ENCODE measurements around the gene SLIT3.

SLIT3 gene

DNA sequence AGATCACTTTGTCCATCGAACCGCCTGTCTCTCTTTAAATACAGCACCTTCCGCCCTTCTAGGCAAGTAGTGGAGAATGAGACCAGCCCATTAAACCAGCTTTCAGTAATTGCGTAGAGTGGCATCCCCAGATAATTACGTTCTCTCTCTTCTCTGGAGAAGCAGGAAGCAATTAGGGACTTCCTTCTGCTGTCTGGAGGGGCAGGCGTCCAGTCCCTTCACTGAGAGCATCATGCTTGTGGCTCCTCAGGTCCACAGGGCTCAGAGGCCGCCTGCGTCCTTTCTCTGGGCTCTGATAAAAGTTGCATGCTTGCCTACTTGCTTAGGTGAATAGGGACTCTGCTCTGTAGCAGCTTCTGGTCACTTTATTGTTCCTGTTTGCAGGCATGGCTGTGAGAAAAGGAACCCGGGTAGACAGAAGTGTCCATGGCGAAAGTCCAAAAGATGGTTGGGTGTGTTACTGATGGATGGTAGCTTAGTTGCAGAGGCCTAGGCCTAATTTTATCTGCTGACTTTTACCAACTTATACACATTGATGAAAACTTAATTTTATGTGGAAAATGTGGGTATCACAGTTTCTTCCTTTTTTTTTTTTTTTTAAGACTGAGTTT lies 422.7 kb downstream of the SLIT3 start:
- no peak for DNase-seq

DNA sequence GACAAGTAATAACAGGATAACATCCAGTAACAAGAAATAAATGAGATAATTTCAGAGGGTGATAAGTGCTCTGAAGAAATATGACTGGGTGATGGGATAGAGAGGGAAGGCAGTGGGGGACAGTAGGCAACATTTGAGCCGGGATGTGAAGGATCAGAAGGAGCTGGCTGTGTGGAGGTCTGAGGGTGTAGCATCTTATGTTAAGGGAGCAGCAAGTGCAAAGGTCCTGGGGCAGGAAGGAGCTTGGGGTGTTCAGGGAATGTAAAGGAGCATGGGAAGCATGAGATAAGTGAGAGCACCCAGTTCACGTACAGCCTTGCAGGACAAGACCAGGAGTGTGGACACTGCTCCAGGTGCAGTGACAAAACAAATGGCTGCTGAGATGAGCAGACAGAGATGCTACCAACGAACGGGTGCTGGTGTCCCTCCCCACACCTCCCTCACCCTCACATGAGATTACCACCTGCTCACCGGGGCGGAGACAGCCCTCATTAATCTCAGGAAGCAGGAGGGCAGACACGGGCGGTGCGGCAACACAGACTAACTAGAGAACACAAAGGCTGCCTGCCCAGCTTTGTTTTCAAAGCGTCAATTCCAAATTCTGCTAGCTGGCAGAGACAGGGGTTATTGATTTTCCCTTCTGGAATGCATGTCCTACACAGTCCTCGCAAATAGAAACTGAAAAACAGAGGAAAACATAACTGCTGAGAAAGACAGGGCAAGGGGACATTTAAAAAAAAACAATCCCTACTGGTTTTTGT lies 423.6 kb downstream of the SLIT3 start:
- DNase-seq, result no peak

DNA sequence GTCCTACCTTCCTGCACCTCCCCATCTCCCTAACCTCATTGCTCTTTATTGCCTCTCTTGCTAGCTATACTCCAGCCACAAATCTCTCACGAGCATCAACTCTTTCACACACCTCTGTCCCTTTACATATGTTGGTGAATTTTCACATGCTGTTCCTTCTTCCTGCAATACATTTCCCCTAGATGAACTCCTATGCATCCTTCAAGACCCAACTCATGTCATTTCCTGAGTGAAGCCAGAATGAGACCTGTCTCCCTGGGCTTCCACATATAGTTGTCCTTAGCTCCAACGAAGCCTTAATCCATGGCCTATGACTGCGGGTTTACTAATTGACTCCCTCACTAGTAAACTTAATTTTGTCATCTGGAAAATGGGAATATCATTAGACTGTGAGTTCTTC lies 424.5 kb downstream of the SLIT3 start:
- no peak for DNase-seq

DNA sequence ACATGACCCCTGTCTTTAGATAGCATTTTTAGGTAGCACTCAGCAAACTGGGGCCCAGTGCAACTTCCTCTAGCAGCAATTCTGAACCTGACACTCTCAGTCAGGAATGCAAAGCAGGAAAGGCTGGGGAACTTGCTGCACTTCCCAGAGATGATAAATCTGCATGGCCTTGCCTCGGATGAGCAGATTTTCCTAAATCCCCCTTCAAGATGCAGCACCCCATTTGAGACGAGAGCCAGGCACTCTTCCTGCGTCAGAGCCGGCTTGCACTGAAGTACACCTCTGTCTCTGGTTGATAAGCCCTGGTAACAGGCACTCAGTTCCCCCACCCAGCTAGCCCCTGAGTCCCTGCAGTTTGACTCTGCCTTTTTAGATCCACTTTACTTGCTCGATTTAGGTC lies 425.1 kb downstream of the SLIT3 start:
- no peak for DNase-seq

DNA sequence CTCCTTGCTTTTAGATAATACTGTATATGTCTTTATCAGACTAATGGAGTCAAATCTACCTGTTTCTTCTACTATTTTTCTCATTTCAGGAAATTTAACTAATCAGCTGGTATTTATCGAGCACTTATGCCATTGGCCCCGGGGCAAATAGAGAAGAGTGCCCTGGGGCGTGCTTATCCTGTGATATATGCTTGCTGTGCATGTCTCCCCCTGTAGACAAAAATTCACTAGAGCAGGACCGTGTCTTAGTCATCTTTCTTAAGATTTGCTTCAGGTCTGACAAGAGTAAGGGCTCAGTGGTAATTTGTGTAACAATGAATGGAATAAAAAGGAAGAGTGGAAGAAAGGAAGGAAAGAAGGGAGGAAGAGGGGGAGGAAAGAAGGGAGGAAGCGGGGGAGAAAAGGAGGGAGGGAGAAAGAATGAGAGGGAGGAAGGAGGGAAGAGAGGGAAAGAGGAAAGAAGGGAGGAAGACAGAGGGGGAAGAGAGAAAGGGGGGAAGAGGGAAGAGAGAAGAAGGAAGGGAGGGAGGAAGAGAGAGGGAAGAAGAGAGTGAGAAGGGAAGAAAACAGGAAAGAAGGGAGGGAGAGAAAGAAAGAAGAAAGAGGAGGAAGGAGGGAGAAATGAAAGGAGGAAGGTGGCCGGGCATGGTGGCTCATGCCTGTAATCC lies 426.1 kb downstream of the SLIT3 start:
- DNase-seq, result no peak

DNA sequence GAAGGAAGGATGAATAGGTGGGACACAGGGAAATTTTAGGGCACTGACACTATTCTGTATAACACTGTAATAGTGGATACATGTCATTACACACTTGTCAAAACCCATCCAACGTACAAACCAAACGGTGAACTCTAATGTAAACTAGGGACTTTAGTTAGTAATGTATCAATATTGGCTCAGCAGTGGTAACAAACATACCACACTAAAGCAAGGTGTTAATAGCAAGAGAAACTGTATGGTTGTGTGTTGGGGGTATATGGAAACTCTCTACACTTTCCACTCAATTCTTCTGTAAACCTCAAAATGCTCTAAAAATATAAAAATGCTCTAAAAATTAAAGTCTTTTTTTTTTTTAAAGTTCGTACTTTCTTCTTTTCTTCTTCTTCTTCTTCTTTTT lies 428.7 kb downstream of the SLIT3 start:
- no peak for DNase-seq

DNA sequence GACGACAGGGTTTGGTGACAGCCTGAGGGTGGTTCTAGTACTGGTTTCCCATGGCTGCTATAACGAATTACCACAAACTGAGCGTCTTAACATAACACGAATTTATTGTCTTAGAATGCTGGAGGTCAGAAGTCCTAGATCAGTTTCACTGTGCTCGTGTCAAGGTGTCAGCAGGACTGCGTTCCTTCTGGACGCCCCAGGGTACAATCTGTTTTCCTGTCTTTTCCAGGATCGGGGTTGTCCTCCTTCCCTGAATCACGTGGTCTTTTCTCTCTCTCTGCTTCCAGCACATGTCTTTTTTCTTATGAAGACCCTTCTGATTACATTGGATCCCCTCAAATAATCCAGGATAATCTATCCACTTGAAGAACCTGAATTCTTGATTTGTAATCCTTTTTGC lies 430.0 kb downstream of the SLIT3 start:
- no peak for DNase-seq

DNA sequence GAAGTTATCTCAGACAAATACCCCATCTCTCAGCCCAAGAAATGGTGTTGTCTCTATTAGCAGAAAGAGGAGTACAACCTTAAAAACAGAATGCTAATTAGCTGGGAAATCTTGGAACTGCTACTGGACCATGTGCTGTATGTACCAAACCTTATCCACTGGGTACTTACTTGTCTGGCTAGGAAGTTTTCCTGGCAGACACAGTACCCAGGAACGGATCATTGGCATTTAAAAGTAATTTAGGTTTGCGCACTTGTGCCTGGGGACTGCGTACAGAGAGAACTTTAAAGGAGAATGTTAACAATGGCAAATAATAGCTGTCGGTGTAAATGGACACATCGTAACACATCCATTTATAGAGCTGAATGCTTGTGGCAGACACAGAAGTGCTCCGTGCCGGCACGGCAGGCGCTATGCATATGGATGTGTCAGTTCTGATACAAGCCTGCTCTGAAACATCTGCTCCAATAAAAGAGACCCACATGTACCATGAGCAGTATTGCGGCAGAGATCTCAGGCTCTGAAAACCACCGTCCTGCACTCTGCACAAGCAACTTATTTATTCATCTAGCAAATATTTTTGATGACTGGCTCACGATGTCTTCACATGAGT lies 431.2 kb downstream of the SLIT3 start:
- DNase-seq, result no peak

DNA sequence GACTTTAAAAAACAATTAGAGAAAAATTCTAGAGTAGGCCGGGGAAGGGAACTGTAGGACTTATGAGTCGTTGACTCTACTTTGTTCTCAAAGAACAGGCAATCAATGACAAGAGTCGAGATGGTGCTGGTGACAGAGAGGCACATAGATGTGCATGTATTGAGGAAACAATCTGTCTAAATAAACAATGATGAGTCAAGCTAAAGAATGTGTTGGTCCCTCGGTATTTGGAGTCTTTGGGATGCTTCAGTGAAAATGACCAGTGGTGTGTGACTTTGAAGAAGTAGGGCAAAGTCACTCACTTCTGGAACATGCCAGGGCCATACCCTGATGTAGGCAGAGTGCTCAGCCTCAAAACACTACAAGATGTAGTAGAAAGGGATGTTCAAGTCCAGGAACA lies 433.7 kb downstream of the SLIT3 start:
- no peak for DNase-seq

DNA sequence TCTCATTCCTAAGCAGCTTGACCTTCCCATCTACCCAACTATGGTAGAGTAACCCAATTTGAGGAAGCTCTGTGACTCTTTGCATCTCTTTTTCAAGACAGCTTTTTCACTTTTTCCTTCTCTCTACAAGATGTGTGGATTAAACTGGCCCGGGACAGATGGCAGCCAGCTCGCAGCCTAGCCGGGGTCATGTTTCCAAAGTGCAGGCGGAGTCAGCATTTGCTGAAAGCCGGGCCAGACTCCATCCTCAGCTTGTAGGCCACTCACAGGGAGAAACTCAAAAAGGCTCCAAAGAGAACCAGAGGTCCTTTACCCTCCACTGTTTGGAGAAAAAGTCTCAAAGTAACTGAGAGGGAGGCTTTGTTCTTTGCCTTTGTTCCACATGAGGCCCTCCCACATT lies 435.0 kb downstream of the SLIT3 start:
- DNase-seq, result no peak

DNA sequence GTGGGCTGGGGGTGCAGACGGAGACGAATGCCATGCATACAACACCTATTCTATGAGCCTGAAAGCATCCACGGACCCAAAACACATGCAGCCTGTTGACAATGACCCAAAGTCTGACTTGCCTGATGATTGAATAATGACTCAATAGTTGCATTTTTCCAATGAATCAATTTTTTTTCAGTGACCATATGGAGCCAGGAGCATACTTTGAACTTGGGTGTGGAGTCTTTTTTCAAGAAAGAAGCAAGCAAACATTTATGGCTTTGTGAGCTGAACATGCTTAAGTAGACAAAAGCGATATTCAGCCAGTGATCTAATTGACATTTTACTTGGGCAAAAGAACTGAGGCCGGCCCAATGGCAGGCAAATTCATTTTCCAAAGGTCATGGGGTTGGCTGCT lies 437.9 kb downstream of the SLIT3 start:
- no peak for DNase-seq

DNA sequence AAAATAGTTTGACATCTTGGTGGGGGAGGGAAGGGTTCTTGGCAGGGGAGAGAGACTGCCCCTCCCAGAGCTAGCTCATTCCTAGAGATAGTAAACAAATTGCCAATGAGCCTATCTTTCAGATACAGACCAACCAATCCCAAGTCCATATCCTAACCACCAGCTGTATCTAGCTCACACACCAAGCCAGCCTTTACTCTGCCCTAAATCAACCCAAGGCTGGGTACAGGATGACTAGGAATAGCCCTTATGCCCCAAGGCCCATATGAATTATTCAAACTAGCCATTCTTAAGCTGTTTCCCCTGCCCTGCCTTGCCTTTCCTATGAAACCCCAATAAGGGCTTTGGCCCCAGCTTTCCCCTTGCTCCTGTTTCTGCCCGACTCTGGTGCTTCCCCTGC lies 440.4 kb downstream of the SLIT3 start:
- no peak for DNase-seq

DNA sequence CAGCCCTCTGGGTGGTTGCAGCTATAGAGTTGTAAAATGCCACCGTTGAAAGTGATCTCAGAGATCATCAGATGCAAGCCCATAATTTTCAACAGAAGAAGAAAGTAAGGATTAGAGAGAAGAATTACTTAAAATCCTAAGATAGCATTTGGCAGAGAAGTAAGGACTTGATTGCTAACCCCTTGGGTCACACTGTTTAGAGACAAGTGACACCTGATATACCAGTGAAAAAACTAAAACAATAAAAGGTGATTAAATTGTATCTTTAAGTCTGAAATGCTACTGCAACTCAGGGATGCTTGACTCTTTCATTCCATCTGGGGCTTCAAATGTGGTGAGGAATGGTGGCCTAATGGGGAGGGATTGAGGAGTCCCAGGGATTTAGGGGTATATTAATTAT lies 440.9 kb downstream of the SLIT3 start:
- DNase-seq, result no peak

DNA sequence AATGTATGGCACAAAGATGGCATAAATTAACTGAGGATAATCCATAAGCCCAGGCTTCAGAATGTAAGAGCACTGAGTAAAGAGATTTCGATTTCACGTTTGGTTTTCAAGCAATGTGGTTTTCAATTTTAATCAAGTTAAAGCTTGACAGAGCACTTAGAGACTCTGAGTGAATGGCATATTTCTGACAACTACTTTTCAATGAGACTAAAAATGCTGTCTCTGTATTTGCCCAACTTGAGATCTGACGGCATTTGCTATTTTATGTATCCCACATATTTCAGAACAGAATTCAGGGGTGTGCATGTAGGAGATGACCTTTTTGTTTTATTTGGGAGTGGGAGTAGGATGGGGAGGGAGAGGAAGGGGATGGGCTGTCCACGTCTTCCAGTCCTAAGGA lies 441.5 kb downstream of the SLIT3 start:
- no peak for DNase-seq

DNA sequence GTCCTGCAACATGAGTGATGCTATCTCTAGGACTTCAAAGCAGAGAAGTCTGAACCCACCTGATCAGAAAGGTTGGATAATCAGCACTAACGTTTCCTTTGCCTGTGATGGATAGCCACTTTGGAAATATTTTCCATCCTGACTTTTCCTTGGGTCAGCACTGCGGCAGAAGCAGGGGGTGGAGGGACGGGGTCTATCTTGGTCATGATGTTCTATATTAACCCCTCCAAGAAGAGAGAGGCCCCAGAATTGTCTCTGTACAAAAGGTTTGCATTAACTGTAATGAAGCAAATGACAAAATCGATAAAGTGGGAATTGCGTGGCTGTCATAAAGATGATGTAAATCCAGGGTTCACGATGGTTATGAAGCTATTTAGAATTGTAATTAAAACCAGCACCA lies 441.9 kb downstream of the SLIT3 start:
- DNase-seq, result no peak

DNA sequence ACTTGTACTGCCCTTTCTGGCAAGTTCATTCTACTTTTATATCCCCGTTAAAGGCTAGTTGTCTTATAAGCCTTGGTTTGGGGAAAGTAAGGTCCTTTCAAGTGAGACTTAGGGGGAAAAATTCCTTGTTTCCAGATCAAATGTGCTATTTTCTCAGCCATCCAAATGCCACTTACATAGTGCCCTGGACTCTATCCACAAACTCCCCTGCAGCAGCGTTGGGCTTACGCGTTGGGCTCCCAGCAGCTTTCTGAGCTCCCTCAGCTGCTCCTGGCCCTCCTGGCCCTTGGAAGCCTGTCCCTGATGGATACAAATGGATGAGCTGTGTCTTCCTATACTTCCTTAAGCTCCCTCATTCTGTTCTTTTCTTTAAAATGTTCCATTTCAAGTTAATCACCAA lies 442.6 kb downstream of the SLIT3 start:
- no peak for DNase-seq

DNA sequence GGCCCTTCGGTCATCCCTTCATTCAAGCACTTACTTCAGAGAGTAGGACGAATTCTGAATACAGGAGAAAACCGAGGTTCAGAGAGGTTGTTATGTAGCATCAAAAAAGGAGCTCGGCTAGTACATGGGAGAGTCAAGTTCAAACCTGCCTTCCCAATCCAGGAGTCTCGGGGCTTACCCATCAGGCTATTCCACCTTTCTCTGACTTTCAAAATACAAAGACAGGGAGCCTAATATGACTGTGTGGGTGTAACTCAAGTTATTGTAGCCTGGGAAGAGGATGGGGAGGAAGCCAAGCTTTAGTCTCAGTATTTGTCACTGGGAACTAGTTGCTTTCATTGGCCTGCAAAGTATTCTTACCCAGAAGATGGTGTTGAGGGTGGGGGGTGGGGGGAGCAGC lies 447.0 kb downstream of the SLIT3 start:
- DNase-seq, result no peak

DNA sequence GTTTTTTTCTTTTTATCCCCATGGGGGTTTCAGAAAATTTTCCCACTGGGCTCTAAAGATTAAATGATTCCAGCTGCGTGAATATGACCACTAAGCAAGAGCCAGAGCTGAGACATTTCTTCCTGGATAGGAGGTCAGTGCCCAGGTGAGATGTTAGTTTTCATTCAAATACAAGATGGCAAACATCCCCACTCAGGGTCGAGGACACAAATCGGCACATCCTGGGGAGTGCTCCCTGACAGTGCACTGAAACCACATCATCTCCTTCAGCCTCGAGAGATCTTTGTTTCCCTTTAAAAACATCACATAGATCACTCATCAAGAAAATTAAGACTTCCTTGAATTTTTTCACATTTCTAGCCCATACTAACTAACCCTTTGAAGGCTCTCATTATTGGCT lies 448.6 kb downstream of the SLIT3 start:
- DNase-seq, result no peak

DNA sequence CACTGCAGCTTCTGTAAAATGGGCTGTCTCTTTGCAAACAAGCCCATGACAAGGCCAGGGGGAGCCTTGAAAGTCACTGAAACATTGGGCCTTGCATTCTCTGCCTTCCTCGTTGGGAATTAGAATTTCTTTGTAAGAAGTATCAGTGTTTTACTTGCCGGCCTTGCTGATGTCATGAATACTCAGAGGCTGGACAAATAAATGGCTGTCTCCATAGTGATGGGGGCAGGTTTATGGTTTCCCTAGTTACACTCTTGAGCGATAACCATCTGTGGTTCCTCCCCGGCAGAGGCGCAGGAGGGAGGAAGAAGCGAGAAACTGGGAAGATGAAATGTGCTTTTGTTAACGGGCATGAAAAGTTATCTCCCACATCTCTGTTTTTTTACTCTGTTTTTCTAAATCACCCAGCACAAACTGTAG lies 449.0 kb downstream of the SLIT3 start:
- peak; percentile 52 for DNase-seq

DNA sequence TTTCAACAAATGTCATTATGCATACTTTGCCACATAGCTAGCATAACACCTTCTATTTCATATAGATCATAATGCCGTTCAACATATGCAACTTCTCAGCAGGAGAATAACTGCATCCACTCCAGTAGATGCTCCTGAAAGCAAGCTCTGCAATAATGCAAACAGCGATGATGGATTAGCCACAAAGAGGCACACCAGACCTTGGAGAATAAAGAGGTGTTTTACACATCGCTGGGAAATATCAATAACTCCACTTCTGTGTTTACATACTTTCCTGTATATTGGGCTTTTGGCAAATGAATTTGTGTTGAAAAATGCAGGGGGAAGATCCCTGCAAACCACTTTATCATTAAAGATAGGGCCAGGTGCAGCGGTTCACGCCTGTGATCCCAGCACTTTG lies 450.3 kb downstream of the SLIT3 start:
- DNase-seq, result no peak

DNA sequence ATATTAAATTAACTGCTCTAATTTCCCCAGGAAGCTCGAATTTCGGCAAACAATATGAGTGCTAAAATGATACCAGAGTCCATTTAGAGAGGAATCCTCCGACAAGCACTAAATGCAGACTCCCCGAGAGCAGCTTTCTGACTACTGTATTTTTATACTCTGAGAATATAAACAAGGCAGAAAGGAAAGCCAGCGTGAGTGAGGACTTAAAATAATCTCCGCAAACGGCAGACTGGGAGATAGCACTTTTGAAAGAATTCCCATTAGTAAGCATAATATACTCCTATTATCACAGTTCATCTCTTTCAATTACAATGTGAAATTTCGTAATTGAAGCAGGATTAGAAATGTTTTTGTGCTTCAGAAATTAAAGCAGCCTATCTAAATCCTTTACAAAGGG lies 452.4 kb downstream of the SLIT3 start:
- DNase-seq, result no peak

DNA sequence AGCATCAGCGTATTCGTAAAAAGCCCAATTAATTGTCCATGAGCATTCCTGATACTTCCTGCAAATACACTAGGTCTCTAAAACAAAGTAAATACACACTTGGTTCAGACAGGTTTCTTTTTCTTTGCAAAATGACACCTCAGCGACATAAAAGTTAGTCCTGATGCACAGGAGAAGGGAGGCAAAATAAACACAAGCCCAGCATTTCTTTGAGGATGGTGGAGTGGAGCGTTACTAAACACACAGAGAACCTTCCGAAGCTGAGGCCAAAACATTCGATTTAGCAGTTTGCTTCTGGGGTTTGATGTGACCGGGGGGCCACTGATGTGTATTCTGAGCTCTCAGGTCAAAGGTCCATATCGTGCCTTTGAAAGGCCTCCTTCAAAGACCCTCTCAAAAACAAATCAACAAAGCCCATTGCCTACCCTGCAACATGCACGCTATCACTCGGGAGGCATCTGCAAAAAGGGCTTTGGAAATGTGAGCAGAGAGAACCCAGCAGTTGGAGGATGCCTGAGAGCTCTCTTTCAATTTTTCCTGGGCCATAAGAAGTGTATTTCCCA lies 453.3 kb downstream of the SLIT3 start:
- peak; percentile 17 for DNase-seq

DNA sequence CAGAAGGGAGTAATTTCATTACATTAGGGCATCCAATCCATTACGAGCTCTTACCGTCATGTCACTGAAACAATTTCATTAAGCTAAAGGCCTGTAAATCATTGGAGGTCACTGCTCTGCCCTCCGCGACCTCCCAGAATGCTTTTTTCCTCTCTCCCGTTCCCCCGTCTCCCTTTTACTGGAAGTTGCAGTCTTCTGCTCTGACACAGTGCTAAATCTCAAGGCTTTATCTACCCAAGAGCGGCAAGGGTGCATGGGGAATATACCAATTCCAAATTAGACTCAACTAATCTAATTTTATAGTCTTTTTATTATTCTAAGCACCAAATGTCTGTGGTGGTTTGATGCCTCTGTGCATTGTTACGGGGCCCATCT lies 456.0 kb downstream of the SLIT3 start:
- DNase-seq, result no peak
